Measurements from ENCODE around the gene GANAB.
"Not testable (repeated sequence)": the region's sequence is repeated elsewhere in the genome, so short reads cannot be mapped to it uniquely, and the experiment has no call there.

- TF ChIP-seq ELF4 (IDR thresholded peaks at IDR 0.05); FOXM1 (IDR thresholded peaks at IDR 0.05; ENCODE audit: borderline replicate concordance); CTBP1 (IDR thresholded peaks at IDR 0.05; ENCODE audit: borderline replicate concordance); ZNF384 (IDR thresholded peaks at IDR 0.05); ARNT (IDR thresholded peaks at IDR 0.05); BHLHE40 (IDR thresholded peaks at IDR 0.05; ENCODE audit: borderline replicate concordance); SP1 (IDR thresholded peaks at IDR 0.05); SUZ12 (IDR thresholded peaks at IDR 0.05): not testable (repeated sequence)
Measured at GRCh38 chr11:62616957-62617356, 29.5 kb downstream of the GANAB start.

Data from HEK293T (cell line).